Activated naive CD4-positive, alpha-beta T cell treated with anti-CD3 and anti-CD28 coated beads, Interleukin-2, amount 50 U/mL, for 16 hours (primary cell): Measurements from ENCODE around the gene RNF212B.
A peak's percentile ranks its signal among the peaks of the same experiment; 100 is the strongest.
"Not testable (repeated sequence)": the region's sequence is repeated elsewhere in the genome, so short reads cannot be mapped to it uniquely, and the experiment has no call there.

Experiments
- DNase-seq: peaks from one replicate; pipeline ENCODE4 v3.0.0-alpha.2; 2020

Gene RNF212B, protein sequence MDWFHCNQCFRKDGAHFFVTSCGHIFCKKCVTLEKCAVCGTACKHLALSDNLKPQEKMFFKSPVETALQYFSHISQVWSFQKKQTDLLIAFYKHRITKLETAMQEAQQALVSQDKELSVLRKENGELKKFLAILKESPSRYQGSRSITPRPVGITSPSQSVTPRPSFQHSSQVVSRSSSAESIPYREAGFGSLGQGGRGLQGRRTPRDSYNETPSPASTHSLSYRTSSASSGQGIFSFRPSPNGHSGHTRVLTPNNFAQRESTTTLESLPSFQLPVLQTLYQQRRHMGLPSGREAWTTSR

DNA sequence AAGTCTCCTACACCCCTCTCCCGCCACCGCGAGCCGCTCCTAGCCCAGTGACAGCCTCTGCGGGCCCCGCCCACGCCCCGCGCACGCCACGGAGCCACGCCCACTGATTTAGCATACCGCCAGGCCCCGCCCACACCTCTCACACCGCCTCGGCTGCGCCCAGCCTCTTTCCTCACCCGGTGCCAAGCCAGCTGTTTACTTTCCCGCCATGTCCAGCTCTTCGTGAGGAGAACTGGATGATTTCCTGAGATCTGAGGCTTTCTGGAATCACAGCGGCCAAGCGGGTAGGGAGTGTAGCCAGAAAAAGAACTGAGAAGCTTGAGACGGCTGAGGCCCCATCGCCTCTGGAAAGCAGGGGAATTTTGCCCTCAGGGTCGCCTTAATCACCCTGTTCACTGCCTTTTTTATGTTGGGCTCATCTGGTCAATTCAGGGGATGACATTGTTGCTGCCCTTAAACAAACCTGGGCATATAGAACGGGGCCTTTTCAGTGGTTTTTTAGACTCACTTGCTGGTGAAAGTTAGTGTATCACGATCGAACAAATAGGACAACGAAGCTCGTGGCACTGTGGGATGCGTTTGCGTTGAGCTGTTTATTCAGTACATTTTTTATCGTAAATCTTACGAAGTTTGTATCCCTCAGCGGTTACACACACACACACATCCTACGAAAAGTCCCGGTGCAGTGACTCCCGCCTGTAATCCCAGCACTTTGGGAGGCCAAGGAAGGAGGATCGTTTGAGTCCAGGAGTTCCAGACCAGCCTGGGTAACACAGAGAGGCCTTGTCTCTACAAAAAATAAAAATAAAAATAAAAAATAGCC is at the start of gene RNF212B:
TSS of gene RNF212B (plus strand) at position 165 of the 823 bp plus-strand sequence. CDS start 2,410 bp downstream, outside the sequence.
- peak; percentile 90 for DNase-seq

- no peak for DNase-seq
Observed at GRCh38 chr14:23193432-23193831, 44.3 kb upstream of the RNF212B start.

- no peak for DNase-seq
Observed at GRCh38 chr14:23195552-23196101, 42.1 kb upstream of the RNF212B start.

- DNase-seq: not testable (repeated sequence)
Observed at GRCh38 chr14:23196487-23196886, 41.2 kb upstream of the RNF212B start.

- DNase-seq: not testable (repeated sequence)
Observed at GRCh38 chr14:23199141-23199540, 38.6 kb upstream of the RNF212B start.

DNA sequence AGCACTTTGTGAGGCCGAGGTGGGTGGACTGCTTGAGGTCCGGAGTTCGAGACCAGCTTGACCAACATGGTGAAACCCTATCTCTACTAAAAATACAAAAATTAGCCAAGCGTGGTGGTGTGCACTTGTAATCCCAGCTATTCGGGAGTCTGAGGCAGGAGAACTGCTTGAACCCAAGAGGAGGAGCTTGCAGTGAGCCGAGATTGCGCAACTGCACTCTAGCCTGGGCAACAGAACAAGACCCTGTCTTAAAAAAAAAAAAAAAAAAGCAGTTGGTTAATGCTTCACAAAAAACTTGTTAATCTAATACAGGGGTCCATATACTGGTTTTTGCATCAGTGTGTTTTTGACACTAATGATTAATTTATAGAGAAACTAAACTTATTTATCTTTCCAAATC is 35.7 kb upstream of the RNF212B start:
- DNase-seq: no peak

DNA sequence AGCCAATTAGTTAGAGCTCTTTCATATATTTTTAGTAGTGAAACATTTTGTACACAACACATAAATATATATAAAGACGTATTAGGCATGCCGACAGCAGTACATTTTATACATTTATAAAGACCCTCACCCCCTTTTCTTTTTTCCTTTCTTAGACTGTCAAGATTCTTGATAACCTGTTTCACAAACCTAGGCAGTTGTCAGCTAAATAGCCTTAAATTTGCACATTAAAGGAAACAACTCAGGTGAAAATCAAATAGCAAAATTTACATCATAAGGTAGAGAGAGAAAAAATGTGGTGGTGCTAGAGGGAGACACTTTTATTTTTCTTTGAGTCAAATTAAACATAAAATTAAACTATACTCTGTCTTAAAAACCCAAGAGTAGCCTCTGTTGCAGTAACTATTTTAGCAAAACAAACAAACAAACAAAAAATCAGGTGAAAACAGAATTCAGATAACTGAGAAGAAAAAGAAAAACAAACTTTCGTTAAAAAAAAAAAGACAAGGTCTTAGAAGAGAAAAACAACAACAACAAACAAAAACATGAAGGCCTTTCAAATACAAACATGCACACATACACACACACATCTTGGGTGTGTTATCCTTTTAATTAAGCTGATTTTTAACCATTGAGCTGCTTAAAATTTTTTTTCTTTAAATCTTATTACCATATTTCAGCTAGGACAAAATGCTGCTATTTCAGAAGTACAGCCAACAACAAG is 31.2 kb upstream of the RNF212B start:
- DNase-seq: no peak

DNA sequence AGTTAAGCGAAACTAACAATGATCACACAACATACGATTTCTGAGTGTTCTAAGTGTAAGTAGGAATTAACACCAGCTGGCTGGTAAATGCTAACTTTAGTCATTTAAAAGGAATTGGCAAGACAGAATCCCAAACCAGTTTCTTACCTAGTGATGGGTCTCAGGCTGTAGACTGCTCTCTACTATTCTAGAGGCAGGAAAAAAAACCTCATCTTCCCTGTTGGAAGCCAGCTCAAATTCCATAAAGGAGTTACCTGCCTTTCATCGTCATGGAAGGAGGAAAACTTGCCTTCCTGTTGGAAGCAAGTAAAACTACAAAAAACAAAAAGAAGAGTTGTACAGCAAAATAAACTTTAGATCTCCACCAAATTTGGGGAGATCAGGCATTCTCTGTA is 30.6 kb upstream of the RNF212B start:
- no peak for DNase-seq

DNA sequence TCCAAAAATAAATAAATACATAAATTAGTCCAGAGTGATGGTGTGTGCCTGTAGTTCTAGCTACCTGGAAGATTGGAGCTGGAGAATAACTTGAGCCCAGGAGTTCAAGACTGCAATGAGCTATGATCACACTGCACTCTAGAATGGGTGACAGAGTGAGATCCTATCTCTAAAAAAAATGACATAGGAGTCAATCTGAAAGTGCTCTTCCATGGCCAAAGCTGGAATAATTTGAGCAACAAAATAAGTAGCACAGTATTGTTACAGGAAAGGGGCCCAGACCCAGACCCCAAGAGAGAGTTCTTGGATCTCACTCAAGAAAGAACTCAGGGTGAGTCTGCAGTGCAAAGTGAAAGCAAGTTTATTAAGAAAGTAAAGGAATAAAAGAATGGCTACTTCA is 29.4 kb upstream of the RNF212B start:
- DNase-seq: no peak

- no peak for DNase-seq
Observed at GRCh38 chr14:23209651-23210423, 27.9 kb upstream of the RNF212B start.

DNA sequence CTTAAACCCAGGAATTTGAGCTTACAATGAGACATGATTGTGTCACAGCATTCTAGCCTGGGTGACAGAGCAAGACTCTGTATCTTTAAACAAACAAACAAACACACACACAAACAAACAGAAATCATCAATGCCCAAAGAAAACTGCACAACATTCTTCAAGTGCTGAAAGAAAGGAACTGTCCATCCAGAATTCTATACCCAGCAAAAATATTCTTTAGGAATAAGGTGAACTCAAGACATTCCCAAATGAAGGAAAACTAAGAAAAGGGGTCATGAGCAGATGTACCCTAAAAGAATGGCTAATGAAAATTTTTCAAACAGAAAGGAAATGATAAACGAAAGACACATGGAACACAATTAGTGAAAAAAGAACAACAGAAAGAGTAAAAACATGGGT is 22.3 kb upstream of the RNF212B start:
- DNase-seq: no peak

- DNase-seq: no peak
Observed at GRCh38 chr14:23217032-23218020, 20.4 kb upstream of the RNF212B start.

- no peak for DNase-seq
Observed at GRCh38 chr14:23219075-23219474, 18.7 kb upstream of the RNF212B start.

GRCh38 chr14:23224958-23225357 is 12.8 kb upstream of the RNF212B start:
- DNase-seq: not testable (repeated sequence)

DNA sequence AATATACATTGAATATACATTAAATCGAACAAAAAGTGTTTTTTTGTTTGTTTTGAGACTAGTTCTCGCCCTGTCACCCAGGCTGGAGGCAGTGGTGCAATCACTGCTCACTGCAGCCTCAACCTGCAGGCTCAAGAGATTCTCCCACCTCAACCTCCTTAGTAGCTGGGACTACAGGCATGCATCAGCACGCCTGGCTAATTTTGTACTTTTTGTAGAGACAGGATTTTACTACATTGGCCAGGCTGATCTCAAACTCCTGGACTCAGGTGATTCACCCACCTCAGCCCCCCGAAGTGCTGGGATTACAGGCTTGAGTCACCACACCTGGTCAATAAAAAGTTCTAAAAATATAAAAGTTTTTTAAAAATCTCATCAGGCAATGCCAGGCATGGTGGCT is 10.2 kb upstream of the RNF212B start:
- DNase-seq: no peak

DNA sequence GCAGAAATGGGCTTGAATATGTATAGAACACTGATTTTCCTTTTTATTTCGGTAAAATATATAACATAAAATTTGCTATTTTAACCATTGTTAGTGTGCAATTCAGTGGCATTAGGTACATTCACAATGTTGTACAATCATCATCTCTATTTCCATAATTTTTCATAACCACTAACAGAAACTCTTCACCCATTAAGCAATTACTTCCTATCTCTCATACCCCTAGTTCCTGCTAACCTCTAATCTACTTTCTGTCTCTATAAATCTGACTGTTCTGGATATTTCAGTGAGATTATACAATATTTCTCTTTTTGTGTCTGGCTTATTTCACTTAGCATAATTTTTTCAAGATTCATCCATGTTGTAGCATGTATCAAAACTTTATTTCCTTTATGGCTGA is 8.9 kb upstream of the RNF212B start:
- no peak for DNase-seq

DNA sequence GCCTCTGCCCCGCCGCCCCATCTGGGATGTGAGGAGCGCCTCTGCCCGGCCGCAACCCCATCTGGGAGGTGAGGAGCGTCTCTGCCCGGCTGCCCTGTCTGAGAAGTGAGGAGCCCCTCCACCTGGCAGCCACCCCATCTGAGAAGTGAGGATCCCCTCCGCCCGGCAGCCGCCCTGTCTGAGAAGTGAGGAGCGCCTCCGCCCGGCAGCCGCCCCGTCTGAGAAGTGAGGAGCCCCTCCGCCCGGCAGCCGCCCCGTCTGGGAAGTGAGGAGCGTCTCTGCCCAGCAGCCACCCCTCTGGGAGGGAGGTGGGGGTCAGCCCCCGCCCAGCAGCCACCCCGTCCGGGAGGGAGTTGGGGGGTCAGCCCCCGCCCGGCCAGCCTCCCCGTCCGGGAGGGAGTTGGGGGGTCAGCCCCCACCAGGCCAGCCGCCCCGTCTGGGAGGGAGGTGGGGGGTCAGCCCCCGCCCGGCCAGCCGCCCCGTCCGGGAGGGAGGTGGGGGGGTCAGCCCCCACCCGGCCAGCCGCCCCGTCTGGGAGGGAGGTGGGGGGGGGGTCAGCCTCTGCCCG is 5.4 kb upstream of the RNF212B start:
- DNase-seq: not testable (repeated sequence)

GRCh38 chr14:23240661-23241060 is 2.9 kb downstream of the RNF212B start:
- no peak for DNase-seq

- not testable (repeated sequence) for DNase-seq
Observed at GRCh38 chr14:23241061-23241715, 3.5 kb downstream of the RNF212B start.

DNA sequence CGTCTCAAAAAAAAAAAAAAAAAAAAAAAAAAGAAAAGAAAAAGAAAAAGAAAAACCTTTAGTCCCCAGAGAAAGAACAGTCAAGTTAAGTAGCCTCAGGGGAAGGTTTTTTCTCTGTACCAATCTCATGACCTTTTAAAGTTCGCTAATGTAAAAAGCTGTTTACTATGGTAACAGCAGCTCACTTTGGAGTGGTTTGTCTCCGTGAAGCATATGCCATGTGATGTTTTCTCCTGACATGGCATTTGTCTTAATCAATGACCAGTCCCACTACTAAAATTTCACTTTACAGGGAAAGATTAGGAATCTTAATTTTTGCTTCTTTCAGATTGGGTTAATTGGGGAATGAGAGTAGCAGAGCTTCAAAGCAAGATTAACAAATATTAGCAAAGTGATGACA is 4.3 kb downstream of the RNF212B start:
- DNase-seq: no peak
